Activated CD8-positive, alpha-beta memory T cell treated with anti-CD3 and anti-CD28 coated beads, Interleukin-2, amount 10 ng/mL, durations not matched to agents 7 days and 5 days (primary cell): ENCODE results near the gene RGS9BP. TPM values are rescaled to one million over a fixed set of nuclear protein-coding genes. Genes with fewer than 3 reads are reported as not detected.
A peak's percentile ranks its signal among the peaks of the same experiment; 100 is the strongest.
"Not testable (repeated sequence)": the region's sequence is repeated elsewhere in the genome, so short reads cannot be mapped to it uniquely, and the experiment has no call there.

Experiments used
- ATAC-seq: fragments of 150-1000 bp; cut with Tn5 transposase; one replicate; pipeline ENCODE4 v1.10.0; 2021; ENCODE audit warnings: moderate library complexity
- CTCF ChIA-PET: fragments of 350-600 bp; sonication (Branson Sonifier 250); formaldehyde crosslinking; loops from one replicate; lab custom pipeline; 2021; ENCODE audit warnings: antibody characterized with exemption; lab: Charles Lee
- DNase-seq: peaks from one replicate; pipeline ENCODE4 v3.0.0-alpha.2; 2020
- H3K27ac Mint-ChIP-seq: one replicate; pipeline ENCODE4 v1.8.0; 2021; ENCODE audit warnings: mild to moderate bottlenecking, mixed read lengths
- H3K27me3 Mint-ChIP-seq: one replicate; pipeline ENCODE4 v1.8.0; 2021; ENCODE audit warnings: mixed read lengths
- H3K36me3 Mint-ChIP-seq: one replicate; pipeline ENCODE4 v1.8.0; 2021; ENCODE audit warnings: mild to moderate bottlenecking, mixed read lengths
- H3K4me1 Mint-ChIP-seq: one replicate; pipeline ENCODE4 v1.8.0; 2021; ENCODE audit warnings: mixed read lengths
- H3K4me3 Mint-ChIP-seq: one replicate; pipeline ENCODE4 v1.8.0; 2021; ENCODE audit warnings: mild to moderate bottlenecking, moderate library complexity, mixed read lengths
- H3K9me3 Mint-ChIP-seq: one replicate; pipeline ENCODE4 v1.8.0; 2022; ENCODE audit warnings: low read depth, mixed read lengths
- total RNA-seq, 2 experiments: library from RNA; stranded (reverse); gene quantifications; one replicate each; pipeline ENCODE4 v1.2.3, GENCODE V29; 2021

RGS9BP gene
- total RNA-seq, 2 experiments from 2014 or later: 0.28 to 0.79 TPM

GRCh38 chr19:32692727-32693061 is 17.0 kb downstream of the RGS9BP start:
- Mint-ChIP-seq H3K4me3 (peak overlapping the region; percentile 80), H3K9me3 (peaks cover 3% of the 10 kb centered on the region), H3K27ac (peak overlapping the region; percentile 87), H3K36me3 (peaks cover 47% of the 10 kb centered on the region), H3K4me1 (peaks cover 56% of the 10 kb centered on the region), H3K27me3 (no peaks in the 10 kb centered on the region)
- ATAC-seq (peak; percentile 12), DNase-seq (peak; percentile 49)
- CTCF ChIA-PET: interaction anchor here (0.9 to 1.4 kb wide), 4 partner anchors 16 to 283 kb away, joined by 3 to 5 read pairs (median 4); partner anchors contain the start of genes ANKRD27 and FAAP24

GRCh38 chr19:32693151-32694108 is 17.8 kb downstream of the RGS9BP start:
- peak; percentile 75 for DNase-seq
- peaks cover 59% of the 10 kb centered on the region for H3K4me1 Mint-ChIP-seq
- H3K27ac Mint-ChIP-seq: peak overlapping the region; percentile 87
- CTCF ChIA-PET: interaction anchor here (0.9 to 1.5 kb wide), 5 partner anchors 17 to 283 kb away, joined by 3 to 5 read pairs (median 4); partner anchors contain the start of genes ANKRD27 and FAAP24
- H3K4me3 Mint-ChIP-seq: peak overlapping the region; percentile 80
- peaks cover 55% of the 10 kb centered on the region for H3K36me3 Mint-ChIP-seq
- ATAC-seq: peak; percentile 24
- not testable (repeated sequence) for H3K9me3 Mint-ChIP-seq, H3K27me3 Mint-ChIP-seq

- not testable (repeated sequence) for ATAC-seq, DNase-seq, H3K9me3 Mint-ChIP-seq, H3K27me3 Mint-ChIP-seq
- peak overlapping the region; percentile 55 for H3K27ac Mint-ChIP-seq
- H3K4me3 Mint-ChIP-seq: peak overlapping the region; percentile 80
- CTCF ChIA-PET: interaction anchor here (1.4 to 1.5 kb wide), 2 partner anchors 18 to 94 kb away, joined by 5 read pairs; no protein-coding TSS in a partner anchor
- H3K4me1 Mint-ChIP-seq: peaks cover 59% of the 10 kb centered on the region
- peaks cover 64% of the 10 kb centered on the region for H3K36me3 Mint-ChIP-seq
Measured at GRCh38 chr19:32694316-32694715, 18.7 kb downstream of the RGS9BP start.

GRCh38 chr19:32694851-32695250 is 19.2 kb downstream of the RGS9BP start:
- H3K9me3 Mint-ChIP-seq, H3K27ac Mint-ChIP-seq, CTCF ChIA-PET, DNase-seq, ATAC-seq, H3K27me3 Mint-ChIP-seq: not testable (repeated sequence)
- peaks cover 57% of the 10 kb centered on the region for H3K4me1 Mint-ChIP-seq
- H3K36me3 Mint-ChIP-seq: peaks cover 69% of the 10 kb centered on the region
- peak overlapping the region; percentile 45 for H3K4me3 Mint-ChIP-seq

- Mint-ChIP-seq H3K4me1 (peaks cover 55% of the 10 kb centered on the region), H3K36me3 (peaks cover 75% of the 10 kb centered on the region)
- H3K27me3 Mint-ChIP-seq, H3K4me3 Mint-ChIP-seq, CTCF ChIA-PET, ATAC-seq, DNase-seq, H3K9me3 Mint-ChIP-seq, H3K27ac Mint-ChIP-seq: not testable (repeated sequence)
Measured at GRCh38 chr19:32695506-32695905, 19.9 kb downstream of the RGS9BP start.

- H3K27ac Mint-ChIP-seq, CTCF ChIA-PET, H3K4me3 Mint-ChIP-seq, ATAC-seq, H3K9me3 Mint-ChIP-seq, DNase-seq, H3K27me3 Mint-ChIP-seq: not testable (repeated sequence)
- Mint-ChIP-seq H3K4me1 (peaks cover 47% of the 10 kb centered on the region), H3K36me3 (peaks cover 86% of the 10 kb centered on the region)
Measured at GRCh38 chr19:32696771-32697170, 21.1 kb downstream of the RGS9BP start.

GRCh38 chr19:32700129-32700528 is 24.5 kb downstream of the RGS9BP start:
- H3K4me3 Mint-ChIP-seq, H3K27ac Mint-ChIP-seq, ATAC-seq, DNase-seq, H3K27me3 Mint-ChIP-seq: not testable (repeated sequence)
- Mint-ChIP-seq H3K9me3 (peaks cover 10% of the 10 kb centered on the region), H3K36me3 (peaks cover 93% of the 10 kb centered on the region), H3K4me1 (peaks cover 24% of the 10 kb centered on the region)
- CTCF ChIA-PET: interaction anchor here (0.8 to 2.0 kb wide), 2 partner anchors 11 to 20 kb away, joined by 3 to 4 read pairs; no protein-coding TSS in a partner anchor

GRCh38 chr19:32702010-32702409 is 26.4 kb downstream of the RGS9BP start:
- Mint-ChIP-seq H3K9me3 (peaks cover 12% of the 10 kb centered on the region), H3K27me3 (no peaks in the 10 kb centered on the region), H3K27ac (no peak overlapping the region), H3K36me3 (peaks cover 91% of the 10 kb centered on the region), H3K4me1 (peaks cover 12% of the 10 kb centered on the region), H3K4me3 (no peak overlapping the region)
- ATAC-seq: no peak
- CTCF ChIA-PET: no interaction called here
- no peak for DNase-seq

- ATAC-seq, H3K4me3 Mint-ChIP-seq, H3K27ac Mint-ChIP-seq, DNase-seq, CTCF ChIA-PET, H3K27me3 Mint-ChIP-seq: not testable (repeated sequence)
- Mint-ChIP-seq H3K4me1 (peaks cover 20% of the 10 kb centered on the region), H3K9me3 (peaks cover 12% of the 10 kb centered on the region), H3K36me3 (peaks cover 85% of the 10 kb centered on the region)
Measured at GRCh38 chr19:32704006-32704405, 28.4 kb downstream of the RGS9BP start.

GRCh38 chr19:32708457-32708856 is 32.8 kb downstream of the RGS9BP start:
- H3K27me3 Mint-ChIP-seq: no peaks in the 10 kb centered on the region
- ATAC-seq: peak; percentile 58
- CTCF ChIA-PET: no interaction called here
- H3K4me1 Mint-ChIP-seq: peaks cover 12% of the 10 kb centered on the region
- peak; percentile 49 for DNase-seq
- H3K27ac Mint-ChIP-seq: peak overlapping the region; percentile 12
- peaks cover 9% of the 10 kb centered on the region for H3K9me3 Mint-ChIP-seq
- H3K36me3 Mint-ChIP-seq: peaks cover 60% of the 10 kb centered on the region
- H3K4me3 Mint-ChIP-seq: no peak overlapping the region

- ATAC-seq (no peak), DNase-seq (no peak)
- Mint-ChIP-seq H3K36me3 (peaks cover 58% of the 10 kb centered on the region), H3K9me3 (peaks cover 6% of the 10 kb centered on the region), H3K4me1 (peaks cover 12% of the 10 kb centered on the region), H3K4me3 (no peak overlapping the region), H3K27me3 (no peaks in the 10 kb centered on the region), H3K27ac (no peak overlapping the region)
- CTCF ChIA-PET: interaction anchor here (0.7 kb wide), 1 partner anchor 53 kb away, joined by 3 read pairs; no protein-coding TSS in a partner anchor
Measured at GRCh38 chr19:32709032-32709431, 33.4 kb downstream of the RGS9BP start.

- H3K27me3 Mint-ChIP-seq: no peaks in the 10 kb centered on the region
- H3K9me3 Mint-ChIP-seq: no peaks in the 10 kb centered on the region
- CTCF ChIA-PET: interaction anchor here (1.1 kb wide), 1 partner anchor 11 kb away, joined by 4 read pairs; no protein-coding TSS in a partner anchor
- no peak overlapping the region for H3K27ac Mint-ChIP-seq
- H3K4me3 Mint-ChIP-seq: no peak overlapping the region
- no peak for ATAC-seq
- peaks cover 44% of the 10 kb centered on the region for H3K36me3 Mint-ChIP-seq
- H3K4me1 Mint-ChIP-seq: peaks cover 12% of the 10 kb centered on the region
- no peak for DNase-seq
Measured at GRCh38 chr19:32711747-32712146, 36.1 kb downstream of the RGS9BP start.

- H3K27me3 Mint-ChIP-seq, H3K9me3 Mint-ChIP-seq, H3K4me3 Mint-ChIP-seq, ATAC-seq, H3K27ac Mint-ChIP-seq, H3K4me1 Mint-ChIP-seq, CTCF ChIA-PET, DNase-seq: not testable (repeated sequence)
- H3K36me3 Mint-ChIP-seq: peaks cover 27% of the 10 kb centered on the region
Measured at GRCh38 chr19:32716203-32716602, 40.6 kb downstream of the RGS9BP start.
